Trophoblast cell (in vitro differentiated cells and primary cell): Measurements from ENCODE around the gene PHF14.

ENCODE experiments used
- DNase-seq, 2 donors: peaks; one replicate each; pipeline ENCODE4 v3.0.0-alpha.2; 2016
- H2AFZ ChIP-seq: 2 replicates; pipeline ENCODE4 v1.6.1; 2013; ENCODE audit warnings: low read length, moderate library complexity, mild to moderate bottlenecking; ENCODE audit not compliant: insufficient read depth, poor library complexity
- H2AK5ac ChIP-seq: 2 replicates; pipeline ENCODE4 v1.6.1; 2013; ENCODE audit warnings: mild to moderate bottlenecking, low read length
- H2BK120ac ChIP-seq: 2 replicates; pipeline ENCODE4 v1.6.1; 2013; ENCODE audit warnings: low read length, mild to moderate bottlenecking, moderate library complexity; ENCODE audit not compliant: insufficient read depth, poor library complexity
- H2BK12ac ChIP-seq: 2 replicates; pipeline ENCODE4 v1.6.1; 2013; ENCODE audit warnings: mild to moderate bottlenecking, low read length, moderate library complexity
- H2BK5ac ChIP-seq: 2 replicates; pipeline ENCODE4 v1.6.1; 2013; ENCODE audit warnings: low read length, low read depth, moderate library complexity, mild to moderate bottlenecking; ENCODE audit not compliant: poor library complexity
- H3K14ac ChIP-seq: 2 replicates; pipeline ENCODE4 v1.6.1; 2013; ENCODE audit warnings: mild to moderate bottlenecking, low read length
- H3K18ac ChIP-seq: 2 replicates; pipeline ENCODE4 v1.6.1; 2013; ENCODE audit warnings: mild to moderate bottlenecking, low read length
- H3K23ac ChIP-seq: 2 replicates; pipeline ENCODE4 v1.6.1; 2013; ENCODE audit warnings: low read length
- H3K27ac ChIP-seq: 2 replicates; pipeline ENCODE4 v1.5.1; 2013; ENCODE audit warnings: low read depth, mild to moderate bottlenecking, inconsistent platforms, low read length, moderate library complexity
- H3K27me3 ChIP-seq: 2 replicates; pipeline ENCODE4 v1.6.1; 2013; ENCODE audit warnings: inconsistent platforms, mild to moderate bottlenecking, low read length, moderate library complexity; ENCODE audit not compliant: insufficient read depth
- H3K36me3 ChIP-seq, 2 experiments: 1 replicate in 1 of 2; 2 replicates in 1 of 2; pipeline ENCODE4 v1.6.1; 2013; ENCODE audit warnings: low read length in 2 of 2, mild to moderate bottlenecking in 2 of 2, moderate library complexity in 1 of 2; ENCODE audit not compliant: insufficient read depth in 2 of 2, control insufficient read depth in 1 of 2
- H3K4ac ChIP-seq: 2 replicates; pipeline ENCODE4 v1.6.1; 2013; ENCODE audit warnings: low read depth, mild to moderate bottlenecking, low read length, moderate library complexity
- H3K4me1 ChIP-seq, 2 experiments: 1 replicate in 1 of 2; 2 replicates in 1 of 2; pipeline ENCODE4 v1.6.1; 2013; ENCODE audit warnings: low read length in 2 of 2, mild to moderate bottlenecking in 2 of 2, moderate library complexity in 1 of 2; ENCODE audit not compliant: insufficient read depth in 2 of 2, control insufficient read depth in 1 of 2
- H3K4me2 ChIP-seq: 2 replicates; pipeline ENCODE4 v1.6.1; 2013; ENCODE audit warnings: inconsistent platforms, mild to moderate bottlenecking, low read length, moderate library complexity
- H3K4me3 ChIP-seq: 2 replicates; pipeline ENCODE4 v1.5.1; 2013; ENCODE audit warnings: mild to moderate bottlenecking, low read depth, low read length, inconsistent platforms
- H3K79me1 ChIP-seq: one replicate; pipeline ENCODE4 v1.6.1; 2013; ENCODE audit warnings: low read length
- H3K79me2 ChIP-seq: 2 replicates; pipeline ENCODE4 v1.6.1; 2013; ENCODE audit warnings: low read length, mild to moderate bottlenecking; ENCODE audit not compliant: control insufficient read depth, insufficient read depth, poor library complexity
- H3K9ac ChIP-seq: 2 replicates; pipeline ENCODE4 v1.6.1; 2013; ENCODE audit warnings: mild to moderate bottlenecking, low read length
- H3K9me3 ChIP-seq: 2 replicates; pipeline ENCODE4 v1.6.1; 2013; ENCODE audit warnings: low read depth, mild to moderate bottlenecking, control low read depth, inconsistent platforms, low read length; ENCODE audit not compliant: insufficient read depth
- H4K12ac ChIP-seq: 2 replicates; pipeline ENCODE4 v1.6.1; 2013; ENCODE audit warnings: low read depth, mild to moderate bottlenecking, low read length, moderate library complexity
- H4K8ac ChIP-seq: 2 replicates; pipeline ENCODE4 v1.6.1; 2013; ENCODE audit warnings: low read depth, mild to moderate bottlenecking, low read length, moderate library complexity
- H4K91ac ChIP-seq: one replicate; pipeline ENCODE4 v1.6.1; 2013; ENCODE audit warnings: low read depth, mild to moderate bottlenecking, low read length, moderate library complexity
- WGBS: extraction: QIAGEN DNeasy Blood & Tissue Kit; methylation state at CpG from one replicate; pipeline ENCODE4 v1.1.7; 2013; ENCODE audit warnings: missing lambda C conversion rate; ENCODE audit not compliant: insufficient read length, insufficient coverage; ENCODE audit errors: extremely low coverage; 5-methylcytosine and 5-hydroxymethylcytosine counted together

Gene PHF14

GRCh38 chr7:11130601-11131000 lies 156.9 kb downstream of the PHF14 start:
- H3K4ac ChIP-seq: no peak overlapping the region
- no peak overlapping the region for H3K27ac ChIP-seq
- DNase-seq: no peak
- no peak overlapping the region for H3K9ac ChIP-seq
- no peaks in the 10 kb centered on the region for H3K9me3 ChIP-seq
- H3K23ac ChIP-seq: no peak overlapping the region
- no peaks in the 10 kb centered on the region for H3K36me3 ChIP-seq
- no peak overlapping the region for H4K91ac ChIP-seq
- H3K27me3 ChIP-seq: no peaks in the 10 kb centered on the region
- H3K79me1 ChIP-seq: no peaks in the 10 kb centered on the region
- no peak overlapping the region for H3K14ac ChIP-seq
- H2AK5ac ChIP-seq: no peak overlapping the region
- no peak overlapping the region for H2AFZ ChIP-seq
- H4K8ac ChIP-seq: no peak overlapping the region
- H4K12ac ChIP-seq: no peak overlapping the region
- no peak overlapping the region for H2BK12ac ChIP-seq
- WGBS: no CpG with 5 or more reads among the region's 2 CpGs
- peaks cover 0 to 2% of the 10 kb centered on the region in 2 experiments for H3K4me1 ChIP-seq
- H3K79me2 ChIP-seq: no peaks in the 10 kb centered on the region
- H3K4me2 ChIP-seq: no peak overlapping the region
- H2BK120ac ChIP-seq: no peak overlapping the region
- H2BK5ac ChIP-seq: no peak overlapping the region
- no peak overlapping the region for H3K18ac ChIP-seq
- no peak overlapping the region for H3K4me3 ChIP-seq

DNA sequence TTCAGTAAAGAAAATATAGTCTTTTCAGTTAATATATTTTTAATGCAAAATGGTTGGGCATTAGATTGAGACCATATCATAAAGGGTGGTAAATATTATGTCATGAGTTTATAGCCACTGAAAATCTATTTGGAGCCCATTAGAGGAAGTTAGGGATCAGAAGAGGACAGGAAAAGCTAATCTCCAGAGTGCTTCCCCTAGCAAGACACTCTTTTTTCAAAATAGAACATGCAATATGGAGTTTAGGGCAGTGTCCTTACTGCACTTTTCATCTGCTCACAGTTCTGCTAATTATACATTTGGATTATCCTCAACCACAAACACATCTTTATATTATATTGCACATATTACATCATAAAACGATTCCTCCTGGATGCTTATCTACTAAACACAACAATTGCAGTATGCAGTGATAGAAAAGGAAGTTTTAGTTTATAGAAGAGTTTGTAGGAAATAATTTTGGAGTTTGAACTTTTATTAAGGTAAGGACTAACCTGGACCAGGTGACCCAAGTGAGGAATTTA lies 159.8 kb downstream of the PHF14 start:
- H3K9ac ChIP-seq: no peak overlapping the region
- no peak overlapping the region for H3K23ac ChIP-seq
- 100% methylated on average over 1 of the region's 1 CpG for WGBS
- H3K4ac ChIP-seq: no peak overlapping the region
- H3K4me3 ChIP-seq: no peak overlapping the region
- no peak overlapping the region for H4K12ac ChIP-seq
- no peak overlapping the region for H3K4me2 ChIP-seq
- no peak overlapping the region for H2BK120ac ChIP-seq
- H2AK5ac ChIP-seq: no peak overlapping the region
- H4K91ac ChIP-seq: no peak overlapping the region
- no peaks in the 10 kb centered on the region for H3K27me3 ChIP-seq
- no peak overlapping the region for H4K8ac ChIP-seq
- no peak overlapping the region for H3K18ac ChIP-seq
- no peaks in the 10 kb centered on the region for H3K79me1 ChIP-seq
- DNase-seq: no peak
- no peak overlapping the region for H2AFZ ChIP-seq
- H3K79me2 ChIP-seq: no peaks in the 10 kb centered on the region
- H3K9me3 ChIP-seq: no peaks in the 10 kb centered on the region
- no peak overlapping the region for H3K14ac ChIP-seq
- H2BK5ac ChIP-seq: no peak overlapping the region
- H2BK12ac ChIP-seq: no peak overlapping the region
- peaks cover 0 to 2% of the 10 kb centered on the region in 2 experiments for H3K4me1 ChIP-seq
- H3K27ac ChIP-seq: no peak overlapping the region
- no peaks in the 10 kb centered on the region for H3K36me3 ChIP-seq

DNA sequence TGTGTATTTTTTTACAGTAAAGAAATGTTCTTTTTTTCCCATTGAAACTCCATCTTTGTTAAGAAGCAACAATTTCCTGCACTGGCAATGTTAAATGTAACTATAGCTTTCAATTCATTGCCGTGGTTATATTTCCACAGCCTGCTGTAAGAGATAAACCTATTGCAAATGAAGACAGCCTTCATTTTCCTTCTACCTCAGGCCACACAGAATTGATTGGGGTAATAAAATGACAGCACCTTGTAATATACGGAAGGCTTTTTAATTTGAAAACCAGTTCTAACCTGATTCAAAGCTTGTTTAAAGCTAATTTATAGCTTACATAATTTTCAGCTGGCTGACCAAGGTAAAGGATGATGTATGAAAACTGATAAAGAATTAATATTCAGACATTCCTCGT lies 161.9 kb downstream of the PHF14 start:
- H2AFZ ChIP-seq: no peak overlapping the region
- no peak overlapping the region for H3K4me3 ChIP-seq
- H3K14ac ChIP-seq: no peak overlapping the region
- no peak overlapping the region for H4K12ac ChIP-seq
- H3K4me1 ChIP-seq: no peaks in the 10 kb centered on the region
- no peak overlapping the region for H4K91ac ChIP-seq
- H2BK120ac ChIP-seq: no peak overlapping the region
- H3K4ac ChIP-seq: no peak overlapping the region
- H4K8ac ChIP-seq: no peak overlapping the region
- no peak overlapping the region for H3K4me2 ChIP-seq
- no peak overlapping the region for H3K27ac ChIP-seq
- H3K36me3 ChIP-seq: no peaks in the 10 kb centered on the region
- no peak overlapping the region for H3K9ac ChIP-seq
- DNase-seq: no peak
- no CpG with 5 or more reads among the region's 3 CpGs for WGBS
- H3K9me3 ChIP-seq: no peaks in the 10 kb centered on the region
- H3K18ac ChIP-seq: no peak overlapping the region
- H2AK5ac ChIP-seq: no peak overlapping the region
- H2BK5ac ChIP-seq: no peak overlapping the region
- H3K79me2 ChIP-seq: no peaks in the 10 kb centered on the region
- no peak overlapping the region for H3K23ac ChIP-seq
- H3K79me1 ChIP-seq: no peaks in the 10 kb centered on the region
- no peak overlapping the region for H2BK12ac ChIP-seq
- H3K27me3 ChIP-seq: no peaks in the 10 kb centered on the region

GRCh38 chr7:11141541-11141940 lies 167.9 kb downstream of the PHF14 start:
- Histone ChIP-seq H3K4ac (no peak overlapping the region), H2BK120ac (no peak overlapping the region), H3K27me3 (no peaks in the 10 kb centered on the region), H2BK12ac (no peak overlapping the region), H2AK5ac (no peak overlapping the region), H3K9ac (no peak overlapping the region), H3K4me3 (no peak overlapping the region), H3K36me3 (no peaks in the 10 kb centered on the region), H3K79me2 (no peaks in the 10 kb centered on the region), H3K9me3 (no peaks in the 10 kb centered on the region), H2AFZ (no peak overlapping the region), H4K91ac (no peak overlapping the region), H3K27ac (no peak overlapping the region), H4K8ac (no peak overlapping the region), H2BK5ac (no peak overlapping the region), H3K14ac (no peak overlapping the region), H3K23ac (no peak overlapping the region), H3K18ac (no peak overlapping the region), H4K12ac (no peak overlapping the region), H3K4me1 (no peaks in the 10 kb centered on the region), H3K79me1 (no peaks in the 10 kb centered on the region), H3K4me2 (no peak overlapping the region)
- no peak for DNase-seq
- WGBS: no CpG with 5 or more reads among the region's 3 CpGs
